ENCODE data around the gene RAB22A.
"Not testable (repeated sequence)": the region's sequence is repeated elsewhere in the genome, so short reads cannot be mapped to it uniquely, and the experiment has no call there.

The RAB22A gene

GRCh38 chr20:58389324-58389967, 79.9 kb downstream of the RAB22A start:
- DNase-seq: no peak

GRCh38 chr20:58389968-58390658, 80.6 kb downstream of the RAB22A start:
- no peak for DNase-seq

- DNase-seq: no peak
Observed at GRCh38 chr20:58390659-58391035, 81.1 kb downstream of the RAB22A start.

GRCh38 chr20:58392286-58392685, 82.8 kb downstream of the RAB22A start:
- no peak for DNase-seq

- DNase-seq: no peak
Observed at GRCh38 chr20:58393299-58393698, 83.8 kb downstream of the RAB22A start.

GRCh38 chr20:58394801-58395200, 85.3 kb downstream of the RAB22A start:
- no peak for DNase-seq

- no peak for DNase-seq
Observed at GRCh38 chr20:58395604-58396003, 86.1 kb downstream of the RAB22A start.

GRCh38 chr20:58397429-58397828, 87.9 kb downstream of the RAB22A start:
- DNase-seq: no peak

GRCh38 chr20:58398254-58398653, 88.7 kb downstream of the RAB22A start:
- no peak for DNase-seq

GRCh38 chr20:58399926-58400325, 90.4 kb downstream of the RAB22A start:
- DNase-seq: no peak

- DNase-seq: no peak
Observed at GRCh38 chr20:58401162-58401561, 91.6 kb downstream of the RAB22A start.

GRCh38 chr20:58402305-58402704, 92.8 kb downstream of the RAB22A start:
- DNase-seq: no peak

GRCh38 chr20:58402827-58403226, 93.3 kb downstream of the RAB22A start:
- DNase-seq: no peak

GRCh38 chr20:58403272-58403671, 93.8 kb downstream of the RAB22A start:
- DNase-seq: no peak

GRCh38 chr20:58405504-58406291, 96.2 kb downstream of the RAB22A start:
- DNase-seq: no peak

- DNase-seq: no peak
Observed at GRCh38 chr20:58406422-58407001, 97.0 kb downstream of the RAB22A start.

- no peak for DNase-seq
Observed at GRCh38 chr20:58407201-58407873, 97.8 kb downstream of the RAB22A start.

GRCh38 chr20:58407966-58408557, 98.5 kb downstream of the RAB22A start:
- peak; percentile 27 for DNase-seq

- peak; percentile 34 for DNase-seq
Observed at GRCh38 chr20:58408603-58409246, 99.2 kb downstream of the RAB22A start.

GRCh38 chr20:58414216-58414615, 104.7 kb downstream of the RAB22A start:
- not testable (repeated sequence) for DNase-seq

- not testable (repeated sequence) for DNase-seq
Observed at GRCh38 chr20:58414786-58415185, 105.3 kb downstream of the RAB22A start.

- DNase-seq: no peak
Observed at GRCh38 chr20:58416057-58416456, 106.5 kb downstream of the RAB22A start.
